GM21381 (cell line): ENCODE measurements around the gene GALNT10.
A peak's percentile ranks its signal among the peaks of the same experiment; 100 is the strongest.

ENCODE experiments used
- ATAC-seq: cut with Tn5 transposase; IDR thresholded peaks from one replicate; pipeline ENCODE4 v1.9.1; 2021; ENCODE audit warnings: mild to moderate bottlenecking, moderate library complexity; ENCODE audit not compliant: unreplicated experiment

Gene GALNT10

DNA sequence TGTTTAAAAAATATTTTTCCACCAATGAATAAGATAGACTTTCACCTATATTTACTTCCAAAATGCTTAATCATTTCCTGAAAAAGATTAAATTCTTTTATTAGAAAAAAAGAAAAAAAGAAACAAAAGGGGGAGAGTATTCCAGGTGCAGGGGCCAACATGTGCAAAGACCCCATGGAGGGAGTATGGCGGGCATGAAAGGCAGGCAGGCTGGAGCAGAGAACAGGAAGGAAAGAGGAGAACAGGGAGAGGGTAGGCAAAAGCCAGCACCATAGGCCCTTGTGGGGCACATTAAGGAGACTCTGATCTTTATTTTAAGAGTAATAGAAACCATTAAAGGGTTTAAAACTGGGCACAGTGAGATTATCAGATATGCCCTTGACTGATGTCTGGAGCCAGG is 238.8 kb downstream of the GALNT10 start:
- ATAC-seq, result no peak

DNA sequence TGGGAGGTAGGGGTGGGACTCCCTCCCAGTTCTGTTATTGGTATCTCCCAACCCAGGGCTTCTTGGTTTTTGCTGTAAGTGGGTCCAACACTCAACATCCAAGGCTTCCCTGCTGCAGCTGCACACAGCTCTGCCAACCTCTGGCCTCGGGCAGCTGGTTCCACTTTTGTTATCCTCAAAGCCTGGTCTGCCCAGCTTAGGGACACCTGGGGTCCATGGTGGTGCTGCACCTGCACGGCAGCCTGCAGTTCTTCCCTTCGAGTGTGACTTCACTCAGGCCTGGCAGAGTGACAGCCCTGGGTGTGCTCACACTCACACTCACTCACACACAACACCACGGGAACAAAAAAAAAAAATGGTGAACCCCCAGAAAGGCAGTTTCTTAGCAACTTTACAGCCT is 239.9 kb downstream of the GALNT10 start:
- no peak for ATAC-seq

DNA sequence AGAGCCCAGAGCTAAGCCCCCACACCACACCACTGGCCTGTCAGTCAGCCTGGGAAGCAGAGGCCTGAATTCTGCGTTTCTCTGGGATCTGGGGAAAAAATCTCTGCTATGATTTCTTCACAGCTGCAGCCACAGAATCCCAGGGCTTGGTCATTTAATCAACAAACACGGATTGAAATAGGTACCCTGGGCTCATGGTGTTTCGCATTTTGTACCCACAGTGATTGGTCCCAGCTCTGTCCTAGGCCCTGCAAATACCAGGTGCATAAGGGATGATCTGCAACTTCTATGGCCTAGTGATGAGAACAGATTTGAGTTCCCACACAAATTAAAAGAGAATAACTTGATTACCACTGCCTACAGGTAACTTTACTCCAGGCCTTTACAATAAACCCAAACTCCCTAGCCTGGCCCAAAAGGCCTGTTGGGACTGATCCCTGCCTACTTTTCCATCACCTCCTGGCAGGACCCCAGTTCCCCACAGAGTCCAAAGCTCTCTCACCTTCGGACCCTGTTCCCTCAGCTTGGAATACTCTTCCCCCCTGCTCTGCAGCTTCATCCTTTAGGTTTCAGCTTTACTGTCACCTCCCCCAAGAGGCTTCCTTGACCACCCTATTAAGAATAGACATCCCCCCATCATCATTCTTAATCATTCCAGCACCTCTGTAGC is 240.6 kb downstream of the GALNT10 start:
- ATAC-seq, result no peak

DNA sequence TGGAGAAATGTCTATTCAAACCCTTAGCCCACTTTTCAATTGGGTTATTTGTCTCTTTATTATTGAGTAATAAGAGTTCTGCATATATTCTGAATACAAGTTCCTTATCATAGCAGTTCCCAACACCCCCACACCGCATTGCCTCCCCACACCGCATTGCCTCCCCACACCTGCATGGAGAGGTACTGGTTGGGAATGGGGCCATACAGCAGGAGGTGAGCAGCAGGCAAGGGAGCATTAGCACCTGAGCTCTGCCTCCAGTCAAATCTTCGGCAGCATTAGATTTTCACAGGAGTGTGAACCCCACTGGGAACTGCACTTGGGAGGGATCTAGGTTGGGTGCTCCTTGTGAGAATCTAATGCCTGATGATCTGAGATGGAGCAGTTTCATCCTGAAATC is 244.7 kb downstream of the GALNT10 start:
- ATAC-seq, result no peak

DNA sequence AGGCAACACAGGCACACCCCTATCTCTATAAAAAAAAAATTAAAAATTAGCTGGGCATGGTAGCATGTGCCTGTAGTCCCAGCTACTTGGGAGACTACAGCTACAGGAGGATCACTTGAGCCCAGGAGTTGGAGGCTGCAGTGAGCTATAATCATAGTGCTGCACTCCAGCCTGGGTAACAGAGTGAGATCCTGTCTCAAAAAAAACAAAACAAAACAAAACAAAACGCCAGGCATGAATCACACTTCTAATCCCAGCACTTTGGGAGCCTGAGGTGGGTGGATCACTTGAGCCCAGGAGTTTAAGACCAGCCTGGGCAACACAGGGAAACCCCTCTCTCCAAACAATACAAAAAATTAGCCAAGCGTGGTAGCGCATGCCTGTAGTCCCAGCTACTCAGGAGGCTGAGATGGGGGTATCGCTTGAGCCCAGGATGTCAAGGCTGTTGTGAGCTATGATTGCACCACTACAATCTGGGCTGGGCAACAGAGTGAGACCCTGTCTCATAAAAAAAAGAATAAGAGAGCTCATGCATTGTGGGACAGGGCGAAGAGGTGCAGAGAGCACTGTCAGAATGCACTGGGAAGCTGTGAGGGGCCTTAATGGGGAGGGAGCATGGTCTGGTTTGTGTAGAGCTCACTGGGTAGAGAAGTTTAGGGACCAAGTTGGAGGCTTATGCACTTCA is 246.9 kb downstream of the GALNT10 start:
- ATAC-seq, result no peak

DNA sequence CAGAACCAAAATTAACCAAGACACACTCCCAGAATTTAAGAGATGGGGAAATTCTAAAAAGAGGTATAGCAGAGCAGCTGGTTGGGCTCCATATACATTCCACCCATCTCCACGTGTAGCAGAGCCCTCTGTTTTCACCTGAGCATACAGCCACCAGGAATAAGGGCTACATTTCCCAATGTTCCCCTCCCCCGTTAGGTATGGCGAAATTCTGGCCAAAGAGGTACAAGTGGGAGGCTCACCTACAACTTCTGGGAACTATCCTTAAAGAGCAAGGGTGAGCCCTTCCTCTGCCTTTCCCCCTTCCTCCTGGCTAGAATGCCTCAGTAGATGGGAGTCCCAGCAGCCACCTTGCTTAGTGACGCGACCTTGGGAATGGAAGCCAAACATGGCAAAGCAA is 250.0 kb downstream of the GALNT10 start:
- ATAC-seq, result no peak

DNA sequence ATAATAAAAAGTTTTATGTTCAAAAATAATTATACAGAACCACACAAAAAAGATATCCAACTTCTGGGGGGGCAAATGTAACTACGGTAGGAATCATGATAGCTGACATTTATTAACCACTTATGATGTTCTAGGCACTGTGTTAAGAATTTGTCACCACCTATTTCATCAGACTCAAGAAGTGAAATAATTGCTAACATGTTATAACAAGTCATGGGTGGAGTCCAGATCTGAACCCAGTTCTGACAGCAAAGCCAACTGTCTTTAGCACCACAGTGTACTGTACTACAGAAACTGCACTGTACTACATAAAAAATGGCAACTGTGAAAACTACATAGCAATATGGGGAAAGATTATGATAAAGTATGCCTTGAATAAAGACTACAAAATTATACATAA is 252.3 kb downstream of the GALNT10 start:
- ATAC-seq, result no peak

DNA sequence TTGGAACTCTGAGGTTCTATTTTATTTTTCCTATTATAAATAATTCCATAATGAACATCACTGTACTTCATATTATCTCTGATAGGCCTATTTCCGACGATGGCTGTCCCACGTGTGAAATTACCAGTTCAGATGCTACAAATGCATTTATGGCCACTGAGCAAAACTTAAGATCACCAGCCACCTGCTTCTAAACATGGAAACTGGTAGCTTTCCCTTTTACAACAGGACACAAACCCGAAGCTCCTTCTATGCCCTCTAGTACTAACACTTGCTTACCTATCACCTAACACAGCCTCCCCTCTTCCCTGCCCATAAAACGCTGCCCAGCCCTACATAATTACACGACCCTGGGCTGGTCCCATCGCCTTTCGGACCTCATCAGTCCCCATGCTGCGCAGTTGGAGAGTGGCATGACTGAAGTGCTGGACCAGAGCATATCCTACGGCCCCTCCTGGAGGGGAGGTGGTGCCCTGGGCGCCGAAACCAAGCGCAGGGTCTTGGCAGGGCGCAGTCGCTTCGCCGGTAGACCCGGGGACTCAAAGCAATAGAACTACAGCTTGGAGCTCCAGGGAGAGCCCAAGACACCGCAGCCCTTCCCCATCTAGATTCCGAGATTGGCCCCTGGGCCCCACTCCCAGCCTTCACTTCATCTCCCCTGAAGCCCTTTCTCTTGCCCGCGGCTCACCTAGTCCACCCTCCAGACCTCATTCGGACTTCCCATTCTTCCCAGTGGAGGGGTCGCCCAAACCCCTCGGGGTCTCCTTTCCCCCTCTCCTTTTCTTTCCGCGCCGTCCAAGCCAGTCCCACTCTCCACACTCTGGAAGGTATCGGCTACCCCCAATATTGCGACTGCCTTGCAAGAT is 254.3 kb downstream of the GALNT10 start:
- no peak for ATAC-seq

DNA sequence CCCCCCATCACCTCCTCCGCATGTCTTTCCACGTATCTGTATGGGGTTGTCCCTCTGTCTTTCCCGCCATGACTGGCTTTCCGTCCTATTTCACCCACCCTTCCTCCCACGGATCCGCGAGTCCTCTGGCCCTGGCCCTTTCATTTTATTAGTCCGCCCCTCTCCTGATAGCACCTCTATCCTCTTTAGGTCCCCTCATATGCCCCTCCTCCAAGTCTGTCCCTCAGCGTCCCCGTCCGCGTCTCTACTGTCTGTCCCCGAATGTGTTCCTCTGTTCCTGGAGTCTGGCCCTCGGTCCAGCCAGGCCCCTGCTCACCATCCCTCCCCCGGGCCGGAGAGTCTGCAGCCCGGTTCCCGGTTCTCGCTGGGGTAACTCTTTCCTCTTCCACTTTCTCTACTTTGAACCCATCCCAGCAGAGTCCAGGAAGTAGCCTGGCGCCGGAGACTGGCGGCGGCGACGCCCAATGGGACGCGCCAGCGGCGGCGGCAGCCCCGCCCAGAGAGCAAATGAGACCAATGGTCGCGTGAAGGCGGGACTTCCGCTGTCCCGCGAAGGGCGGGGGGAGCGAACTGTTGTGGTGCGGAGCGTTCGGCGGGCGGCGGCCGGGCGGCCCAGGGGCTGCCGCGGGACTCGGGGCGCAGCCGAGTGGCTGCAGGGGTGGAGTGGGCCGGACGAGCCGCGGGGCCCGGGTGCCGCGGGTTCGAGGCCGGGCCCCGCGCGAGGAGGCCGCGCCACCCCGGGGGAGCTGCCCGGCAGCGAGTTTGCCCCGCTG is 255.1 kb downstream of the GALNT10 start, which contains the start of gene SAP30L:
SAP30L (plus strand) TSS at position 576 of the 773 bp plus-strand sequence. CDS start 608 bp downstream, outside the sequence.
- peak; percentile 93 for ATAC-seq

DNA sequence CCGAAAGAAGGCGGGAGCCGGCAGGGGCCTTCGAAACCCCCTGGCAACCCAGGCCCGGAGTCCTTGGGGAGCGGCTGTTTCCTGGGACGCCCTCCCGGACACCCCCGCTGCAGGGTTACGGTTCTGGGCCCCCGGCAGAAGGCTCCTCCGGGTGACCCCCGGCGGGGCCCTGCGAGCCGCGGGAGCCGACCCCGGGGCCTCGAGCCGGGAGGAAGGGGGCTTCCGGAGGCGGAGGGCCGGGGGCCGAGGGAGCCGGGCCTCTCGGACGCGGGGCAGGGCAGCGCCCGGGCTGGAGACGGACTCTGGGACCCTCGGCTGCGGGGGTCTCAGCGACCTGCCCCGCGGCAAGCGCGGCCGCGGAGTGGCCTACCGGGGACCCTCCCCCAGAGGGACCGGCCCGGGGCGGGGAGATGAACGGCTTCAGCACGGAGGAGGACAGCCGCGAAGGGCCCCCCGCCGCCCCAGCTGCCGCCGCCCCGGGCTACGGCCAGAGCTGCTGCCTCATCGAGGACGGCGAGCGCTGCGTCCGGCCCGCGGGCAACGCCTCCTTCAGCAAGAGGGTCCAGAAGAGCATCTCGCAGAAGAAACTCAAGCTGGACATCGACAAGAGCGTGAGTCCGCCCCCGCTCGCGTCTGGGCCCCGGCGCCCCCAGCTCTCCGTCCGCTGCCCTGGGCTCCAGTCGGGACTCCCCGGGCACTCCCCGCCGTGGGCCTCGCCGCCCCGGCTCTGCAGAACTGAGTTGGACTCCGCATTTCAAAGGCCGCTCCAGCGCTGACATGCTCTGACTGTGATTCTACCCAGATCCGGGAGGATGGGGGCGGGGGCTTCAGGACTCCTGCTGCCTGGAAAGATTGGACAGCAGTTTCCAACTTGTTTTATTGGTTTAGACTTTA is 255.9 kb downstream of the GALNT10 start:
- ATAC-seq, result peak; percentile 25

DNA sequence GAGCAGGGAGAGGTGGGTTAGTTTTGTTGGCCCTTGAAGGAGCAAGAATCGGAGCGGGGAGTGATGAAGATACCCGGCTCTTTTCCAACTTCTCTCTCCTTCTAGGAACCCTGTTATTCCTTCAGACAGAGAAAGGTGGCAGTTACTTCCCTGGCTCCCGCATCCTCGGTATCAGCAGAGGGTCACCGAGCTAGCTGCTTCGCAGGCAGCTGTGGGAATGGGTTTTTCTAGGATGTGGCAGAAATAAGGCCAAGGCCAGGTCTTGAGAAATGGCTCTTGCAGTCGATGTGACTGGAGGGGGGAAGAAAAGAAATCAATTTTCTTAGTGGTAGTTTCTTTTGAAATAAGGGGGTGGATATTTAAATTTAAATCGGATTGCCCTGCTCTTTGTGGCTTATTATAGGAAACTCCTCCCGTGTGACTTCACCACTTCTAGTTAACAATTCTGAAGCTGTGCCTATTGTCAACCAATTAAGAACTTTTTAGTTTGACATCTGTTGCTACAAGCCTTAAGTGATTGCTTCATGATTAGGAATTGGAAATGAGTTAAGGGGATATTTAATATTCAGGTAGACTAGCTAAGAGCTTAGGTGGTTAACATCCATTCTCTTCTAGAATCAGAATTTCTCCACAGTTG is 256.7 kb downstream of the GALNT10 start:
- ATAC-seq, result no peak

DNA sequence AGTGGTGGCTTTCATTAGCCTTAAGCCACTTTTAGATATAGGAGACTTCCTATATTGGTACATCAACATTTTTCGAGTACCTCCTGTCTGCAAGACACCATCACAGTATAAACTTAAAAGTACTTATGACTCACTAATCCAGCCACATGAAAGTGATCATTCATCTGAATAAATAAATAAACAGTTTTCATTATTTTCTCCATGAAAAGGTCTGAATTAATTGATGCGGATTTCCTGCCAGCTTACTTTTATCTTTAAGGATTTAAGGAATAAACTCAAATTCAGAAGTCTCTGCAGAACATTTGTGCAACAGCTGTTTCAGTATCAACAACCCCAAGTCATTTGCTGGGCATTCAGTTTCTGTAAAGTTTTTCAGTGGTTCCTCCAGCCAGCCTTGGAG is 259.3 kb downstream of the GALNT10 start:
- ATAC-seq, result no peak

DNA sequence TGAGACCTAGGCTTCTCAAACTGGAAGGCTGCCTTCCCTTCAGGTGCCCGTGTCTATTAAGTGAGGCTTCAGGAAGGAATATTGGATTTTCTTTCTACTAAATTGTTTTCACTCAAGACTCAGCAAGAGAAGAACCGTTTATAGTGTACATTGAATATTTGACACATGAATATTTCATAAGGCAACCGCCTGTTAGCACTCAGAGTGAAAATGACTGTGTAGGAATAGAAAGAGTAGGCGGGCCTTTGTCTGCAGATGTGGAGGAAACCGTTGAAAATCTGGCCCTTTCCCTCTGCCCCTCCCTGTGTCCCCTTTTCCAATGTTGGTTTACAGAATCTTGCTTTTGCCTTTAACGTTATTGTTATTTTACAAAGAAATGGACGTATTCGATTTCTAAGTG is 261.4 kb downstream of the GALNT10 start:
- no peak for ATAC-seq

DNA sequence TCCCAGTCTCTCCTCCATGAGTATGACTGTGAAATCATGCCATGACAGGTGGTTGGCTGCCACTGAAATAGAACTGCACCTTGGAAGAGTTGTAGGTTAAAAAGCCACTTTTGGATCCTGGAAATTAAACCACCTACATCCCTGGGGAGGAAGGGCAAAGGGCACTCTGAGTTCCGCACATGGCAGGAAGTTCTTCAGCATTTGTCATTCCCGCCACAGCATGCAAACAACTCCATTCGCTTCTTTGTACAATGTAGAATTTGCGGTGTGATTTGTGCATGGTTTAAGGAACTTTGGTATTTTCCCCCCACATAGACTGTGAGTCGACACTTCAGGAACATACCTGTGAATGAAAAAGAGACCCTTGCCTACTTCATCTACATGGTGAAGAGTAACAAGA is 265.1 kb downstream of the GALNT10 start:
- ATAC-seq, result no peak

DNA sequence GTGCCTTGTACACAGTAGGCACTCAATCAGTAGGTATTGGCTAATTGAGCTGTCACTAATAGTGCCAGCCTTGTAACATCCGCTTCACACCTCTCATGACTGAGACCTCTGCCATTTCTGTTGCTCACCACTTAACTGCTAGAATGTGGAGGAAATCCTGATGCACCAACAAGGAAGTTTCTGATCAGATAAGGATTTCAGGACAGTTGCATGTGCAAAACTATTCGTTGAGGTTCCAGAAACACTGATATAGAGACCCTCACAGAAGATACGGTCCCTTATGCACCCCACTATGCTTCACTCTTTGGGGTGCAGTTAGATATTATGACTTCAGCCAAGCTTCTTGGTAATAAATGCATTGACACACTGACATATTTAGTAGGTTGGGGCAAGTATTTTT is 266.0 kb downstream of the GALNT10 start:
- no peak for ATAC-seq

DNA sequence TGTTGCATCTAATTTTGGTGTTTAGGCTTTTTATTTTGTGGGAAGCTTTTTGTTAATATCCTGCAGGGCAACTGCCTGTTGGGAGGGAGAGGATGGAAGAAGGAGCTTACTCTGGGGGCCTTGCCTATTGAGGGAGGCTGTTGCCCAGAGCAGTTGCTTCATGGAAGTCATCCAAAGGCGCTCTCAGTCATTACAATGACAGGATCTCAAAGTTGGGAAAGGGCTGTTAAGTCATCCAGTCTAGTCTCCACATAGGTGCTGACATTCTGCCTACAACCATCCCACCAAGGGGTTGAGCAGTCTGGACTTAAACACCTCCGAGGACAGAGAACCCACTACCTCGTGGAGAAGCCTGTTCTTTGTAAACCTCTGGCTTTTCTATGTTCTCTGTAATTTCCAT is 268.5 kb downstream of the GALNT10 start:
- no peak for ATAC-seq

DNA sequence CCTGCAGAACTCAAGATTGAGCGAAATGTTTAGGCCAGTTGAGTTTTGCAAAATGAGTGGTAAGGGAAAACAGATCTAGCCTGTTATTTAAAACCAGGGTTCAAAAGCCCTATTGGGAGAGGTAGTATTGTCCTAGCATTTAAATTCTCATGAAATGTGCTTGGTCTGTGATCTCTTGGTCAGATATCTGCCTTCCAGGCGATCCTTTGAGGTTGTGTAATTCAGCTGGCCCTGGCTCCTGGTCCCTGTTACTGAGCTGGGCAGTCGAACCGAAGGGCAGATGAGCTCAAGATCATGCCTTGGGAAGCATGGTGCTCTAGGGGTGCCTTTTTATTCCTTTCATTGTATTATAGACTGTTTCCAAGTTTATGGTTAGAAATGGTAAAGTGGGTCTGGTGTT is 269.6 kb downstream of the GALNT10 start:
- ATAC-seq, result no peak

DNA sequence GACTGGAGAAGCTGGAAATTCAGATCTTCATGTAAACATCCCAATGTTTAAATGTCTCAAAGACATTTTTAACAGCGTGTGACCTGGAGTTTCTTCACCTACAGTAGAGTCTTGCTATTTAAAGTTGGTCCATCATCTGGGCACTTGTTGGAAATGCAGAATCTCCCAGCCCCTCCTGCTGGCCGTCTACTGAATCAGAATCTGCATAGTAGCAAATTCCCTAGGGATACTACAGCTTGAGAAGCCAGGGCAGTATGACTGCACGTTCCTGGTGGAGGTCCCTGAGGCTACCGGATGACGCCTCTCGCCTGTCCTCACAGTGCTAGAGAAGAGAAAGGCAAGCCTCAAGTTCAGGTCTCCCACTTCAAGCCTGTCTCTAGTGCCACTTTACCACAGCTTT is 271.0 kb downstream of the GALNT10 start:
- ATAC-seq, result no peak

DNA sequence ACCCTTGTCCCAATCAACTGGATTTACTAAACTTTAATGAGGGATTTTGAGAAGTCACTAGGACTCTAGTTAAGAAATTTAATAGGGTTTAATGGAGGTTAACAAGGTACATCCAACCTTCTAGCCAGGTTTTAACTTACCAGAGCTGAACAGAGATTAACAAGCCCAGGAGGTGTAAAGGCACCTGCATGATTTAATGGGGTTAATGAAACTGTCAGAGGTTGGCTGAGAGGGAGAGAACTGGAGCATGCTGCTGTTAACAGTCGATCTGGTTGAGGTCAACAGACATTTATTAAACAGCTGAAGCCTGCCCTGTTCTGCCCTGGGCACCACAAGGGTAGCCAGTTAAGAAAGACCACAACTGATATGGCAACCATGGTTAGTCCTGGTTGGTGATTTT is 273.9 kb downstream of the GALNT10 start:
- ATAC-seq, result no peak

DNA sequence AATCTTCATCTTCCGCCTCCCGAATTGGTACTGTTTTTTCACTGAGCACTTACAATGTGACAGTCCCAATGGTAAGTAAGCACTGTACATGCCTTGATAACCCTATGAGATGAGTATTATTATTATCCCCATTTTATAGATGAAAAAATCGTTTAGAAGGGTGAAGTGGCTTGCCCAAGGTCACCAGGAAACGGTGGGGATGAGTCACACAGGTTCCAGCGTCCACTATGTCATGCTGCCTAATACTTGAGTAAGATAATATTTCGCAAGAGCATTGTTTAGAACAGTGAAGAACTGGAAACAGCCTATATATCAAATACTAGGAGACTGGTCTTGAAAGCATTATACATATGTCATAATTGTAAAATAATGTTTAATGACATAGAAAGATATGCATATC is 274.6 kb downstream of the GALNT10 start:
- ATAC-seq, result no peak
